ENCODE measurements around the gene CCDC9B.

The CCDC9B gene

GRCh38 chr15:40340740-40341400 is at the start of gene CCDC9B:
Gene CCDC9B, minus strand, starts transcription at chr15:40340939. Its CDS starts 120 bp downstream, at chr15:40340819.
- DNase-seq, result peak; percentile 67

GRCh38 chr15:40389824-40390595 is 49.3 kb upstream of the CCDC9B start:
- no peak for DNase-seq

DNA sequence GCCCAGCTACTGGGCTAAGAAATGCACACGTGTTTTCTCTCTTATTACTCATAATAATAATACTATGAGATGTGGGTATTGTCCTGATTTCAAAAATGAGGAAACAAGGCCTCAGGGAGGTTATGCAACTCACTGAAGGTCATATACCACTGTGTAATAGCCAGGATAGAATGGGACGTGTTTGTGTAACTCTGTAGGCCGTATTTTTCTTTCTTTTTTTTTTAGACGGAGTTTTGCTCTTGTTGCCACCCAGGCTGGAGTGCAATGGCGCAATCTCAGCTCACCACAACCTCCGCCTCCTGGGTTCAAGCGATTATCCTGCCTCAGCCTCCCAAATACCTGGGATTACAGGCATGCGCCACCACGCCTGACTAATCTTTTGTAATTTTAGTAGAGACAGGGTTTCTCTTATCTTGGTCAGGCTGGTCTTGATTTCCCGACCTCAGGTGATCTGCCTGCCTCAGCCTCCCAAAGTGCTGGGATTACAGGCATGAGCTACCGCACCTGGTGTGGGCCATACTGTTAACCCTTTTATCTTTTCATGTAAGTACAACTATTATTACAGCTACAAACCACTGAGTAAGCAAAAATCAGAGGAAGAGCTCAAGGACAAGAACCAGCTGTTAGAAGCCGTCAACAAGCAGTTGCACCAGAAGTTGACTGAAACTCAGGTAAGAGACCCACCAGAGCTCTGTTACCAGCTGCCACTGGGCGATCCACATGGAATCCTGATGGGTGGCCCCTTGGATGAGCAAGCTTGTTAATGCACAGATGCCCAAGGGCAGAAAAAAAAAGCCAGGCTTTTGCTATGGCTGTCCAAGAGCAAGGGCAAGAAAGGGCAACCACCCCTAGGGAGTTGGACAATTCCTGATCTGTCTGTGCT is 48.4 kb upstream of the CCDC9B start:
- no peak for DNase-seq

- DNase-seq, result no peak
Measured at GRCh38 chr15:40386480-40386879, 45.7 kb upstream of the CCDC9B start.

DNA sequence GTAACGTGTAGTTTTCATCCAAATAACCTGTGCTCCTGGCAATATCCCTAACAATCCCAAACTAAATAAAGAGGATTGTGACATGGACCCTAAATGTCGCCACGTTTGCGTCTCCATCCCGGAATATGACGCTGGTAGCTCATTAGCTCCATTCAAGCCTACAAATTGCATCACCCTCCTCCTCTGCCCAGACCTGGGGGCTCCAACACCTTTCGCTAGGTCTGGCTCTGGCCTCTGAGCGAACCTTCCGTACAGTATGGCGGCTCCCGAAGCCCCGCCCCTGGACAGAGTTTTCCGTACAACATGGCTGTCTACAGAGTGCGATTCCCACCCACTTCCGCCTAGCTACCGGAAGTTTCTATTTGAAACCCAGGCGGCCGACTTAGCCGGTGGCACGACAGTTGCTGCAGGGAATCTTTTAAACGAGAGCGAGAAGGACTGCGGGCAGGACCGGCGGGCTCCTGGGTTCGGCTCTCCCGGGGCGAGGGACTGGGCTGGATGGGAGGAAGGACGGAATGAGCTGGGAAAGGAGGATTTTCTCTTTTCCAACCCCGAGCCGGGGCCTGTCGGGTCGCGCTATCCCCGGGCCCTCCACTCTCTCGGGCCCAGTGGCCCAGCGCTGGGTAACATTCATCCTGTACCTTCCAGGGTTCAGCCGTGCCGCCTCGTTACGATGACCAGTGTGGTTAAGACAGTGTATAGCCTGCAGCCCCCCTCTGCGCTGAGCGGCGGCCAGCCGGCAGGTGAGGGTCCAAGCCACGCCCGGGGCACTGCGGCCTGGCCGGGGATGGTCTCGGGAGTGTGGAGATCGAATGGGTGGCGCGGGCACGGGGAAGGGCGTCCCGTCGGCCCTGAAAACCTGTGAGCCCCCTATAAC is 42.1 kb upstream of the CCDC9B start, which contains the start of gene KNSTRN:
Gene KNSTRN, plus strand, starts transcription at position 142 of the 877 bp plus-strand sequence. Its CDS starts 115 bp downstream, at position 257.
- peak; percentile 92 for DNase-seq

- no peak for DNase-seq
Measured at GRCh38 chr15:40381818-40382529, 41.2 kb upstream of the CCDC9B start.

DNA sequence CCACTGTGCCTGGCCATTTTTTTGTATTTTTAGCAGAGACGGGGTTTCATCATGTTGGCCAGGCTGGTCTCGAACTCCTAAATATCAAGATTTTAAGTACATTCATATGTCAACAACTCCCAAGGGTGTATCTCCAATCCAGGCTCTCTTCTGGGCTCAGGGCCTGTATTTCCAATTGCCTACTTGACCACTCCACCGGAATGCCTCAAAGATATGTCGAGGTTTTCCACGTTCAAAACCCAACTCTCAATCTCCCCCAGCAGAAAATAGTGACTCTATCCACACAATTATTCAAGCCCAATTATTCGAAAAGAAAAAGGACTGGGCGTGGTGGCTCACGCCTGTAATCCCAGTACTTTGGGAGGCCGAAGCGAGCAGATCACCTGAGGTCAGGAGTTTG is 39.9 kb upstream of the CCDC9B start:
- no peak for DNase-seq

DNA sequence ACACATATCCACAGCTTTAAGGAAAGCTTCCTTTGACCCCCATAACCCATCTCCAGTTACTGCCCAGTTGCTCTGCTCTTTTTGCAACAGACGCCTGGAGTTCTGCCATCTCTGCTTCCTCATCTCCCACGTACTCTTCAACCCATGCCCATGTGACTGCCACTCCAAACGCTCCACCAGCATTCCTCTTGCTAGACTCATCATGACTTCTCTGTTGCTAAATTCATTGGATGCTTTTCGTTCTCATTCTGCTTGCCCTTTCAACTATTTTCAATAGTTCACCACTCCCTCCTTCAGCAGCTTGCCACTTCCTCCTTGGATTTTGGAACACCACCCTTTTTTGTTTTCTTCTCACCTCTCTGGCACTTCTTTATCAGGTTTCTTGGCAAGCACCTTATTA is 39.1 kb upstream of the CCDC9B start:
- no peak for DNase-seq

GRCh38 chr15:40379374-40379773 is 38.6 kb upstream of the CCDC9B start:
- DNase-seq, result no peak

- no peak for DNase-seq
Measured at GRCh38 chr15:40377606-40378005, 36.9 kb upstream of the CCDC9B start.

DNA sequence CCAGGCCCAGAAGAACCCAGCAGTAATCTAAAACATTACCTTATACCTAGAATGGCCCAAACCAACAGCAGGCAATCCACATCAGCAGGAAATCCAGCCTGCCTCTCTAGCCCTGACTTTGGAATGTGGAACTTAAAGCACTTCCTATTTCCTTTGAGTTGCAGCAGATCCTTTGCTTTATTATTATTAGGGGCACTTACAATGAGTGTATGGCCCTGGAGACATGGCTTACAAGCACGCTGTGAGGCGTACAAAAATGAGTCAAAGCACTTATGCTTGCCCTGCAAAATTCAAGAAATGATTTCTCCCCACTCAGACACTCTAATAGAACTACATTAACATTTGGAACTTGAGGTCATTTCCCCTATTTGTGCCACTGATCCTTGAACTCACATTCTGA is 32.2 kb upstream of the CCDC9B start:
- no peak for DNase-seq

GRCh38 chr15:40369971-40370370 is 29.2 kb upstream of the CCDC9B start:
- no peak for DNase-seq

DNA sequence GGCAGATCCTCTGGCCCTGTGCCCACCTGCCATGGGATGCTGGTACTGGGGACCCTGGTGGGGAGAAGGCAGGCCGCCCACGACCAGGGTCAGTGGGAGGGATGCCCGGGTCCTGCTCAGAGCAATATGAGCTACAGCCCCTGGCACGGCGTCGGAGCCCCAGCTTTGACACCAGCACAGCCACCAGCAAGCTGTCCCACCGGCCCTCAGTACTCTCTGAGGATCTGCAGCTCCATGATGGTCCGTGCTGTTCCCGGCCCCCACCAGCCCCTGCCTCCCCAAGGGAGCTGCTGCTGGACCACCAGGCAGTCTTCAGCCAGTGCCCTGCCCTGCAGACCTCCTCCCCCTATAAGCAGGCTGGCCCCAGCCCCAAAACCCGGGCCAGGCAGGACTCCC is 28.7 kb upstream of the CCDC9B start:
- DNase-seq, result no peak

- no peak for DNase-seq
Measured at GRCh38 chr15:40368719-40369473, 28.2 kb upstream of the CCDC9B start.

GRCh38 chr15:40367686-40368611 is 27.2 kb upstream of the CCDC9B start:
- peak; percentile 83 for DNase-seq

DNA sequence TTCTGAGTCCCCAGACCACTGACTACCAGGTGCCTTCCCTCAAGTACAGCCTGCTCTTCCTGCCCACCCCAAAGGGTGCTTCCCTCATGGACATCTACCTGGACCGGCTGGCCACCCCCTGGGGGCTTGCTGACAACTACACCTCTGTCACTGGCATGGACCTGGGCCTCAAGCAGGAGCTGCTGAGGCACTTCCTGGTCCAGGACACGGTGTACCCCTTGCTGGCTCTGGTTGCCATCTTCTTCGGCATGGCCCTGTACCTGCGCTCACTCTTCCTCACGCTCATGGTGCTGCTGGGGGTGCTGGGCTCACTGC is 26.6 kb upstream of the CCDC9B start:
- DNase-seq, result no peak

DNA sequence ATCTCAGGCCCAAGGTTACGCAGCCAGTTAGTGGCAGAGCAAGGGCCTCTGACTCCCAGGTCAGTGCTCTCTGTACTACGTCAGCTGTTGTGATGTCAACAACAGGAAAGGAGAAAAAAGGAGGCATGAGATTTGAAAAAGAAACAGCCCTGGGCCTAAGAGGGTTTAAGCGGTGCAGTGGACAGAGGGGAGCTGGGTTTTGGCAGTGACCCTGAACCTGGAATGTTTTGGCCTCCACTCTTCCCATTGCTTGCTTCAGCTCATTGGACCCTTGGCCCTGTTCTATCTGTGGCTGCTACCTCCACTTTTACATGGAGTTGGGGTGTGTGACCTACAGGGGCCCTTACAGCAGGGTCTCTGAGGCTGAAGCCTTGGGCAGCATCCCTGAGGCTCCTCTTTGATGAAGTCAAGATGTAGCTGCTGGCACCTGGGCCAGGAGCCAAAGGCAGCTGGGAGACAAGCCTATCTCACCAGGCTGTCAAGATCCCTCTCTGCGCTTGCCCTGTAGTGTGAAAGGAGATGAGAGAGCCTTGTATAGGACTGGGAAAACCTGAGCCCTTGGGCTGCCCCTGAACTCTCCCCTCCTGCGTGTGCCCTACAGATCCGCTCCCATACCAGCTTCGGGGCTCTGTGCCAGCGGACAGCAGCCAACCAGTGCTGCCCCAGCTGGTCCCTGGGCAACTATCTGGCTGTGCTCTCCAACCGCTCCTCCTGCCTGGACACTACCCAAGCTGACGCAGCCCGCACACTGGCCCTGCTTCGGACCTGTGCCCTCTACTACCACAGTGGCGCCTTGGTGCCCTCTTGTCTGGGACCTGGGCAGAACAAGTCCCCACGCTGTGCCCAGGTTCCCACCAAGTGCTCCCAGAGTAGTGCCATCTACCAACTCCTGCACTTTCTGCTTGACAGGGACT is 26.0 kb upstream of the CCDC9B start:
- no peak for DNase-seq

GRCh38 chr15:40365624-40366456 is 25.1 kb upstream of the CCDC9B start:
- DNase-seq, result no peak

Data from right forelimb (tissue), 1 donor.